Right lobe of liver (tissue), 4 donors: ENCODE measurements around the gene SF3A1.

Source experiments
- POLR2A ChIP-seq: fragments of 450-650 bp; IDR thresholded peaks from one replicate; pipeline ENCODE4 v1.6.1; 2017; ENCODE audit warnings: antibody characterized with exemption, mild to moderate bottlenecking
- TF ChIP-seq, protein P1 (sequence below), 4 donors: fragments of 200-600 bp in 3 of 4; fragments of 450-650 bp in 1 of 4; IDR thresholded peaks; one replicate each; pipeline versions ENCODE4 v1.5.1 to v1.8.0; 2016 to 2022; ENCODE audit warnings: antibody characterized with exemption in 4 of 4, mild to moderate bottlenecking in 2 of 4
- donor health status: DM: no; HTN: no; CAD: no.
- donor health status: DM: no; HTN: no; CAD: no.
- donor health status: DM: no; HTN: yes; CAD: no.

DNA sequence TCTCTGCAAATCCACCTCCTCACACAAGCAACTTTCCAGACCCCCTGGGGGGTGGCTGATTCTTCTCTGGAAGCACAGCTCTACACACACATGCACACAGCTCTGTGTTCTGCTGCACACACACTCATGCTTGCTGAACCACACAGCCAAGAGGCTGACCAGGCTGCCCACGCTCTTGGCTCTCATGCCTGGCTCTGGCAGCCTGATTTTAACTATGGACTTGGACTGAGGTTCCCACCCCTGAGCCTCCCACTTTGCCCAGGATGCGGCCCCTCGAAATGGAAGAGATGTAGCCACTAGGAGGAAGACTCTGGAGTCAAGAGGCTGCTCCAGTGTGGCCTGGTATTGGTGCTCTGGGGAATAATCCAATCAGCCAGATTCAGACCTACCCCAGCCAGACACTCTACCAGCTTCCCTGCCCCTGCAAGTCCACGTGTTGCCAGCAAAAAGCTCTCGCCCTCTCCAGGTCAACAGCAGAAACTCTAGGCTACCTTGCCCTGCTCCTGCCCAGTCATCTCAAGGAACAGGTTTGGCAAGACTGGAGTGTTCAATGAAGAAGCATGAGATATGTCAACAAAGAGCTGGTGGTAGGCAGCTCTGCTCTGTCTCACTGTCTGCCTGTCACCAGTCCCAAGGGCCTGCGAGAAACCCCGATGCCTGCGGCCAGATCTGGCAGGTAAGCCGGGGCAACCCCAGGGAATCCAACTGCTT is 58.5 kb downstream of the SF3A1 start:
- TF ChIP-seq, protein P1, sequence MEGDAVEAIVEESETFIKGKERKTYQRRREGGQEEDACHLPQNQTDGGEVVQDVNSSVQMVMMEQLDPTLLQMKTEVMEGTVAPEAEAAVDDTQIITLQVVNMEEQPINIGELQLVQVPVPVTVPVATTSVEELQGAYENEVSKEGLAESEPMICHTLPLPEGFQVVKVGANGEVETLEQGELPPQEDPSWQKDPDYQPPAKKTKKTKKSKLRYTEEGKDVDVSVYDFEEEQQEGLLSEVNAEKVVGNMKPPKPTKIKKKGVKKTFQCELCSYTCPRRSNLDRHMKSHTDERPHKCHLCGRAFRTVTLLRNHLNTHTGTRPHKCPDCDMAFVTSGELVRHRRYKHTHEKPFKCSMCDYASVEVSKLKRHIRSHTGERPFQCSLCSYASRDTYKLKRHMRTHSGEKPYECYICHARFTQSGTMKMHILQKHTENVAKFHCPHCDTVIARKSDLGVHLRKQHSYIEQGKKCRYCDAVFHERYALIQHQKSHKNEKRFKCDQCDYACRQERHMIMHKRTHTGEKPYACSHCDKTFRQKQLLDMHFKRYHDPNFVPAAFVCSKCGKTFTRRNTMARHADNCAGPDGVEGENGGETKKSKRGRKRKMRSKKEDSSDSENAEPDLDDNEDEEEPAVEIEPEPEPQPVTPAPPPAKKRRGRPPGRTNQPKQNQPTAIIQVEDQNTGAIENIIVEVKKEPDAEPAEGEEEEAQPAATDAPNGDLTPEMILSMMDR (IDR thresholded peaks at IDR 0.05) = no peak
- TF ChIP-seq POLR2A = no peak
